Measurements from ENCODE around the gene TMEM151B. TPM values are rescaled to one million over a fixed set of nuclear protein-coding genes. Genes with fewer than 3 reads are reported as not detected.

The TMEM151B gene
- 1 to 10 TPM in 1 of 4 donors, under 1 TPM in 3; 0.16 to 1.1 (median 0.68) TPM for total RNA-seq
- under 1 TPM in 1 of 3 donors, not detected in 2; 0.63 TPM for polyA plus RNA-seq

- intact Hi-C loops (cut with DNase I): no loop called here
- H3K4me3 ChIP-seq: peak within 1 kb of the TSS in 3 of 4 donors; percentile 38 to 48 (median 48)
- TF ChIP-seq EP300 (IDR thresholded peaks at IDR 0.05) (no peak), POLR2A (IDR thresholded peaks at IDR 0.05) (no peak), POLR2AphosphoS5 (IDR thresholded peaks at IDR 0.05) (no peak)
- TF ChIP-seq, protein P1, sequence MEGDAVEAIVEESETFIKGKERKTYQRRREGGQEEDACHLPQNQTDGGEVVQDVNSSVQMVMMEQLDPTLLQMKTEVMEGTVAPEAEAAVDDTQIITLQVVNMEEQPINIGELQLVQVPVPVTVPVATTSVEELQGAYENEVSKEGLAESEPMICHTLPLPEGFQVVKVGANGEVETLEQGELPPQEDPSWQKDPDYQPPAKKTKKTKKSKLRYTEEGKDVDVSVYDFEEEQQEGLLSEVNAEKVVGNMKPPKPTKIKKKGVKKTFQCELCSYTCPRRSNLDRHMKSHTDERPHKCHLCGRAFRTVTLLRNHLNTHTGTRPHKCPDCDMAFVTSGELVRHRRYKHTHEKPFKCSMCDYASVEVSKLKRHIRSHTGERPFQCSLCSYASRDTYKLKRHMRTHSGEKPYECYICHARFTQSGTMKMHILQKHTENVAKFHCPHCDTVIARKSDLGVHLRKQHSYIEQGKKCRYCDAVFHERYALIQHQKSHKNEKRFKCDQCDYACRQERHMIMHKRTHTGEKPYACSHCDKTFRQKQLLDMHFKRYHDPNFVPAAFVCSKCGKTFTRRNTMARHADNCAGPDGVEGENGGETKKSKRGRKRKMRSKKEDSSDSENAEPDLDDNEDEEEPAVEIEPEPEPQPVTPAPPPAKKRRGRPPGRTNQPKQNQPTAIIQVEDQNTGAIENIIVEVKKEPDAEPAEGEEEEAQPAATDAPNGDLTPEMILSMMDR (IDR thresholded peaks at IDR 0.05): no peak
- no peak within 1 kb of the TSS for H3K27ac ChIP-seq
- no peak for DNase-seq
- WGBS, 2 donors: 10 to 16% methylated on average over 29 of the region's 29 CpGs
- H3K27me3 ChIP-seq: peaks cover 21 to 71% (median 63%) of the 10 kb centered on the region in 3 donors
- peaks cover 0 to 11% (median 7%) of the 10 kb centered on the region in 4 donors for H3K4me1 ChIP-seq
- H3K36me3 ChIP-seq: no peaks in the 10 kb centered on the region
- H3K9me3 ChIP-seq: no peaks in the 10 kb centered on the region
Measured at GRCh38 chr6:44269921-44270525, at the start of gene TMEM151B. Gene TMEM151B, plus strand, starts transcription at chr6:44270450. Its CDS starts 293 bp downstream, at chr6:44270743.

GRCh38 chr6:44220913-44221290 is 49.3 kb upstream of the TMEM151B start:
- intact Hi-C loops (cut with DNase I): loop anchor here (1.0 to 5.0 kb wide), 3 partner anchors 13 to 449 kb away; partner anchors contain the start of genes MRPL14, TMEM63B and VEGFA
- Histone ChIP-seq H3K36me3 (no peaks in the 10 kb centered on the region), H3K27ac (peak overlapping the region; percentile 94 to 98 (median 97)), H3K4me1 (peaks cover 0 to 94% (median 86%) of the 10 kb centered on the region in 4 donors), H3K4me3 (no peak overlapping the region), H3K9me3 (no peaks in the 10 kb centered on the region), H3K27me3 (no peaks in the 10 kb centered on the region)
- no peak for DNase-seq
- 90 to 93% methylated on average over 4 of the region's 4 CpGs for WGBS, 2 donors
- TF ChIP-seq EP300 (IDR thresholded peaks at IDR 0.05) (no peak), POLR2A (IDR thresholded peaks at IDR 0.05) (no peak), POLR2AphosphoS5 (IDR thresholded peaks at IDR 0.05) (no peak)
- TF ChIP-seq, protein P1 (IDR thresholded peaks at IDR 0.05): no peak

DNA sequence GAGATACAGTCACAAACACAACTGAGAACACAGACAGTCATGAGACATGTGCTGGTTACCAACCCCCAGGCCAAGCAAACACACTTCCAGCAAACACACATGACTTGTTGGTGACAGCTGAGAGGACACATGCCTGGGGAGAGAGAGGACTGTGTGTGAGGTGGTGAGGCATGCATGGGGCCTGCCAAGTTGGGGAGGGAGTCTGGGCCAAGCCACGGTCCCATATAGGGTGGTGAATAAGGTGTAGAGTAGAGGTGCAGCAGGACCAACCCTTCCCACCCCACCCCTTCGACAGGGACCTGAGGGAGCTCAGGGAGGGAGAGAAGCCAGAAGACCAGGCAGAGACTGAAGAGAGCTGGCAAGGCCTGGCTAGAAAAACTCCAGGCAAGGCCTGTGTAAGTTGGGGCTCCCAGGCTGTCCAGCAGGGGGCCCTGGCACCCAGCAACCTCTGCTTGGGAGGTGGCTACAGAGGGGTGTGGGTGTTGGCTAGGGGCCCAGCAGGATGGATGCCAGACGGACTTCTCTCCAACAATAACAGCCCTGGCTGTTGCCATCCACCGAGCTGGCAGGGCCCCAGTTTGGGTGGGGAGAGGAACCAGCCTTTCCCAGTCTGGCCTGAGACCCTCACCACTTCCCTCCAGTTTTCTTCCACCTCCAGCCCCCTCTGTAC is 48.8 kb upstream of the TMEM151B start:
- Histone ChIP-seq H3K9me3 (no peaks in the 10 kb centered on the region), H3K27ac (peak overlapping the region; percentile 94 to 98 (median 97)), H3K27me3 (no peaks in the 10 kb centered on the region), H3K36me3 (no peaks in the 10 kb centered on the region), H3K4me3 (peak overlapping the region; percentile 63 to 78 (median 68)), H3K4me1 (peaks cover 0 to 94% (median 89%) of the 10 kb centered on the region in 4 donors)
- WGBS, 2 donors: 4 to 13% methylated on average over 4 of the region's 4 CpGs
- TF ChIP-seq POLR2A (IDR thresholded peaks at IDR 0.05): no peak
- peak; percentile 68 to 94 (median 74) for TF ChIP-seq POLR2AphosphoS5 (IDR thresholded peaks at IDR 0.05)
- TF ChIP-seq, protein P1 (IDR thresholded peaks at IDR 0.05): peak; percentile 84 to 93 (median 90)
- TF ChIP-seq EP300 (IDR thresholded peaks at IDR 0.05): peak in 2 of 4 donors; percentile 28 to 67
- intact Hi-C loops (cut with DNase I): loop anchor here (1.0 to 5.0 kb wide), 3 partner anchors 13 to 449 kb away; partner anchors contain the start of genes MRPL14, TMEM63B and VEGFA
- peak; percentile 98 for DNase-seq

DNA sequence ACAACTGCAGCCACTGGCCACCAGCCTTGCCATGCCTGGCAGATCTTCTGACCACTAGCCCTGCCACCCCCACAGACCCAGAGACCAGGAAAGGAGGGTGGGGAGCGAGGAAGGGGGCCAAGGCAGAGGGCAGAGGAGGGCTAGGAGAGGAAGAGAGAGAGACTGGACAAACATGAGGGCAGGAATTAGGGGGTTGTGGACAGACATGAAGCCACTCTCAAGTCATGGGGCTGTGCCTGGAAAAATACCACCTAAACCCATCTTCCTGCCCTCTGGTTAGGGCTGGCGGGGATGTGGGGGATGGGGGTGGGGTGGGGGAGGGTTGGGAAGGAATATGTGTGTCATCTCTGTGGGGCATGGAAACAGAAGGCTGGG is 48.3 kb upstream of the TMEM151B start:
- no peaks in the 10 kb centered on the region for H3K9me3 ChIP-seq
- H3K27me3 ChIP-seq: no peaks in the 10 kb centered on the region
- peak overlapping the region; percentile 94 to 98 (median 97) for H3K27ac ChIP-seq
- peaks cover 0 to 94% (median 89%) of the 10 kb centered on the region in 4 donors for H3K4me1 ChIP-seq
- H3K4me3 ChIP-seq: peak overlapping the region; percentile 63 to 78 (median 68)
- H3K36me3 ChIP-seq: no peaks in the 10 kb centered on the region
- no peak for DNase-seq
- intact Hi-C loops (cut with DNase I): loop anchor here (1.0 to 5.0 kb wide), 3 partner anchors 12 to 450 kb away; partner anchors contain the start of genes MRPL14, TMEM63B and VEGFA
- TF ChIP-seq EP300 (IDR thresholded peaks at IDR 0.05) (no peak), POLR2AphosphoS5 (IDR thresholded peaks at IDR 0.05) (no peak), POLR2A (IDR thresholded peaks at IDR 0.05) (no peak)
- TF ChIP-seq, protein P1 (IDR thresholded peaks at IDR 0.05): no peak
- WGBS, 2 donors: 30 to 75% methylated on average over 2 of the region's 2 CpGs

Data from sigmoid colon (tissue), 7 donors.